ENCODE measurements around the gene PLEKHH1.

The PLEKHH1 gene

DNA sequence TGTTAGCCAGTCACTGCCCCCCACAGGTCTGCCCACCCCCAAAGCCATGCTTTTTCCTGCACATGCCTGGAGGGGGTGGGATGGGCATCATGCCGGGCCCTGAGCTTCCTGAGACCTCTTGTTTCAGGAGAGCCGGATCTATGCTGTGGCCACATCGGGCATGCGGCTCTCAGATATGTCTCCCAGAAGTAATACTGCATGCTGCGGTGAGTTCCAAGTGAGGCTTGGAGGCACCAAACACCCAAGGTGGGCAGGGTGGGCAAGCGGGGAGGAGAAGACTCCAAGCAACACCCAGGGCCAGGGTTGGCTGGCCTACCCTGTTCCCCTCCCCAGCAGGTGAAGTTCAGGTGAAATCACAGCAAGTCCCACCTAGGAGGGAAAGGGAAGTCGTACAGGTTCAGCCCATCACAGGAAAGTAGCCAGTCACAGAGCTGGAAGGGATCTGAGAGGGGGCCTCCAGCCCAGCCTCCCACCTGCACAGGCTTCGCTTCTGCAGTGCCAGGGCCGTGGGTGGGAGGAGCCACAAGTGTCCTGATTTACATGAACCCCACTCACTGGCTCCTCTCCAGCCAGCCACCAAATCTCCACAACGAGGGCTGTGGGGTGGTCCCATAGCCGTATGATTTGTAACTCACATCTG is 36.0 kb downstream of the PLEKHH1 start:
- Histone ChIP-seq H3K9me3 (ENCODE audit: control insufficient read depth in 5 of 5, low read length in 5 of 5) (no peaks in the 10 kb centered on the region), H3K9ac (ENCODE audit: low read length in 5 of 5) (no peak overlapping the region), H3K4me1 (ENCODE audit: control insufficient read depth in 5 of 5, insufficient read depth in 5 of 5, low read length in 5 of 5) (peaks cover 0 to 32% (median 12%) of the 10 kb centered on the region in 5 donors), H3K36me3 (ENCODE audit: control insufficient read depth in 5 of 5, insufficient read depth in 5 of 5, low read length in 5 of 5) (peaks cover 0 to under 1% (median 0%) of the 10 kb centered on the region in 5 donors), H3K27me3 (ENCODE audit: control insufficient read depth in 5 of 5, insufficient read depth in 4 of 5, low read length in 5 of 5) (no peaks in the 10 kb centered on the region), H3K27ac (ENCODE audit: low read depth, low read length) (no peak overlapping the region), H3K4me3 (ENCODE audit: low read depth in 1 of 5, low read length in 5 of 5) (no peak overlapping the region)

DNA sequence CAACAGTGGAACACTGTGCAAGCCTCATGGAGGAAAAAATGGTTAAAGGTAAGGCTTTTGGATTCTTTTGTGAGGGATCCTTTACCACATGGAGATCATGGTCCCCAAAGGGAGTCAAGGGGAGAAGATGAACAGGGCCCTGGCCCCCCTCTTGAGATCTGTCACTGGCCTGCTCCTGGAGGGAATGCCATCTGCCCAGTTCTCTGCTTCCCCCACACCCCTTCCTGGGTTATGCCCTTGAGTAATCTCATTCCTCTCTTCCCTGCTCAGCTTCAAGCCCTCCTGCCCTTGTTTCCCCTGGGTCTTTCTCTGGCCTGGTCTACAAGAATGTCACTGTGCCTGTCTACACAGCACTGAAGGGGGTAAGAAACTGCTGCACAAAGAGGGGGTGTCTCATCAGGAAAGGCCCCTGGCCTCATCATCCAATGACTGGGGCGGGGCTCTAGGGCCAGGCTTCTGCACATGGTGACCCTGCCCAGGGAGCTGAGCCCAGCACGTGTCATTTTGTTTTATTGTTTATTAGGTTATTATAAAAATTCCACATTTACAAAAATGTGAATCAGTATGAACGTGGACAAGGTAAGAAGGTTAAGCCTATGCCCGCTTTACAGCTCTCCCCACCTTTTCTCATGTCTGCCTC is 36.7 kb downstream of the PLEKHH1 start:
- peaks cover 0 to 4% (median 0%) of the 10 kb centered on the region in 5 donors for H3K36me3 ChIP-seq (ENCODE audit: control insufficient read depth in 5 of 5, insufficient read depth in 5 of 5, low read length in 5 of 5)
- no peaks in the 10 kb centered on the region for H3K27me3 ChIP-seq (ENCODE audit: control insufficient read depth in 5 of 5, insufficient read depth in 4 of 5, low read length in 5 of 5)
- no peak overlapping the region for H3K4me3 ChIP-seq (ENCODE audit: low read depth in 1 of 5, low read length in 5 of 5)
- peaks cover 0 to 32% (median 12%) of the 10 kb centered on the region in 5 donors for H3K4me1 ChIP-seq (ENCODE audit: control insufficient read depth in 5 of 5, insufficient read depth in 5 of 5, low read length in 5 of 5)
- no peaks in the 10 kb centered on the region for H3K9me3 ChIP-seq (ENCODE audit: control insufficient read depth in 5 of 5, low read length in 5 of 5)
- H3K9ac ChIP-seq (ENCODE audit: low read length in 5 of 5), result no peak overlapping the region
- H3K27ac ChIP-seq (ENCODE audit: low read depth, low read length), result no peak overlapping the region

DNA sequence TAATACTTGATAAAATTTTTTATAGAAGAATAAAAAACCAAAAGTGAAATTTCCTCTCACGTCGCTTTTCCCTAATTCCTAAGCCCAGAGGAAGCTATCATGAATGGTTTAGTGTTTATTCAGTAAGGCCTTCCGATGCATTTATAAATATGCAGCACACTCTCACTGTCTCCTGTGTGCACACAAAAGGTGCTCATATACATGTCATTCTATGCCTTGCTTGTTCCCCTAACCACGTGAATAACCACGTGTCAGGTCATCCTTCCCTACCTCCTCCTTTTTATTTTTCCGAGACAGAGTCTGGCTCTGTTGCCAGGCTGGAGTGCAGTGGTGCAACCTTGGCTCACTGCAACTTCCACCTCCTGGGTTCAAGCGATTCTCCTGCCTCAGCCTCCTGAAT is 37.4 kb downstream of the PLEKHH1 start:
- no peak overlapping the region for H3K27ac ChIP-seq (ENCODE audit: low read depth, low read length)
- H3K4me3 ChIP-seq (ENCODE audit: low read depth in 1 of 5, low read length in 5 of 5), result no peak overlapping the region

DNA sequence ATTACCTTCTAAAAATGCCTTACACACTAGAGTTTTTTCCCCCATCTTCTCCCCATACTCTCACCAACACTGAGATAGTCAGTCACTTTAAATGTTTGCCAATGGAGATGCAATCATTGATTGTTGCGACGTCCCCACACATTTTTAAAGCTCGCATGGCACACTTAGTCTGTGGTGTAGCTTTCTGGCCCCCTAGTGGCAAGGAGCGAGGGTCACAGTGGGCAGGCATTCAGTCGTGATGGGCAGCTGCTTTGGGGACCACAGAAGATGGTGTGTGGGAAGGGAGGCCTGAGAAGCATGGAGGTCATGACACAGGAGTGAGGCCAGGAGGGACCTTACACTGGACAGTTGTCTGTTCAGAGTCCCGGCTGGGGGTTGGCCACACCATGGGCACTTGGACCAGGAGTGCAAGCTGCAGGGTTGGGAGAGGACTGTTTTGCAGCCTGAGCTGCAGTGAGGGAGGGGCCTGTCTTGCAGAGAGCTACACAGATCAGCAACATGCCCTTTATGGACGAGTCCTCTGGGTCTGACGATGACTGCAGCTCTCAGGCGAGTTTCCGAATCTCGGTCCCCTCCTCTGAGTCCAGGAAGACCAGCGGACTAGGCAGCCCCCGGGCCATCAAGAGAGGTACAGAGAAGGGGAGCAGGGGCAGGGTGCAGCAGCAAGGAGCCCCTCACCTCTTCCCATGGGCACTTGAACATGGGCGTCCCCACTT is 38.3 kb downstream of the PLEKHH1 start:
- Histone ChIP-seq H3K9me3 (ENCODE audit: control insufficient read depth in 5 of 5, low read length in 5 of 5) (no peaks in the 10 kb centered on the region), H3K9ac (ENCODE audit: low read length in 5 of 5) (no peak overlapping the region), H3K27ac (ENCODE audit: low read depth, low read length) (no peak overlapping the region), H3K4me1 (ENCODE audit: control insufficient read depth in 5 of 5, insufficient read depth in 5 of 5, low read length in 5 of 5) (peaks cover 0 to 20% (median 11%) of the 10 kb centered on the region in 5 donors), H3K36me3 (ENCODE audit: control insufficient read depth in 5 of 5, insufficient read depth in 5 of 5, low read length in 5 of 5) (peaks cover 0 to 9% (median 5%) of the 10 kb centered on the region in 5 donors), H3K27me3 (ENCODE audit: control insufficient read depth in 5 of 5, insufficient read depth in 4 of 5, low read length in 5 of 5) (no peaks in the 10 kb centered on the region), H3K4me3 (ENCODE audit: low read depth in 1 of 5, low read length in 5 of 5) (no peak overlapping the region)

More for the DNA sequence above, 37.4 kb downstream of the PLEKHH1 start:
- peaks cover 0 to 4% (median 1%) of the 10 kb centered on the region in 5 donors for H3K36me3 ChIP-seq (ENCODE audit: control insufficient read depth in 5 of 5, insufficient read depth in 5 of 5, low read length in 5 of 5)
- no peaks in the 10 kb centered on the region for H3K27me3 ChIP-seq (ENCODE audit: control insufficient read depth in 5 of 5, insufficient read depth in 4 of 5, low read length in 5 of 5)
- no peaks in the 10 kb centered on the region for H3K9me3 ChIP-seq (ENCODE audit: control insufficient read depth in 5 of 5, low read length in 5 of 5)
- H3K4me1 ChIP-seq (ENCODE audit: control insufficient read depth in 5 of 5, insufficient read depth in 5 of 5, low read length in 5 of 5), result peaks cover 0 to 26% (median 12%) of the 10 kb centered on the region in 5 donors
- no peak overlapping the region for H3K9ac ChIP-seq (ENCODE audit: low read length in 5 of 5)

DNA sequence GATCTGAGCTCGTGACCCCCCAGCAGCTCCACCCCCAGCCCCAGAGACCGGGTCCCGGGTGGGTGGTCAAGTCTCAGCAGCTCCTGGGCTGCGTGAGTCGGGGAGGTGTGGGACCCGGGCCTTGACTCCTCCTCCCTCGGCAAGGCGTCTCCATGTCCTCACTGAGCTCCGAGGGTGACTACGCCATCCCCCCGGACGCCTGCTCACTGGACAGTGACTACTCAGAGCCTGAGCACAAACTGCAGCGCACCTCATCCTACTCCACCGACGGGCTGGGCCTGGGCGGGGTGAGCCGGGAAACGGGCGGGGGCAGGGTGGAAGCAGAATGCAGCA is 38.9 kb downstream of the PLEKHH1 start:
- no peak overlapping the region for H3K9ac ChIP-seq (ENCODE audit: low read length in 5 of 5)
- no peaks in the 10 kb centered on the region for H3K27me3 ChIP-seq (ENCODE audit: control insufficient read depth in 5 of 5, insufficient read depth in 4 of 5, low read length in 5 of 5)
- peaks cover 0 to 9% (median 5%) of the 10 kb centered on the region in 5 donors for H3K36me3 ChIP-seq (ENCODE audit: control insufficient read depth in 5 of 5, insufficient read depth in 5 of 5, low read length in 5 of 5)
- H3K4me1 ChIP-seq (ENCODE audit: control insufficient read depth in 5 of 5, insufficient read depth in 5 of 5, low read length in 5 of 5), result peaks cover 0 to 15% (median 5%) of the 10 kb centered on the region in 5 donors
- no peak overlapping the region for H3K27ac ChIP-seq (ENCODE audit: low read depth, low read length)
- H3K9me3 ChIP-seq (ENCODE audit: control insufficient read depth in 5 of 5, low read length in 5 of 5), result no peaks in the 10 kb centered on the region
- no peak overlapping the region for H3K4me3 ChIP-seq (ENCODE audit: low read depth in 1 of 5, low read length in 5 of 5)

DNA sequence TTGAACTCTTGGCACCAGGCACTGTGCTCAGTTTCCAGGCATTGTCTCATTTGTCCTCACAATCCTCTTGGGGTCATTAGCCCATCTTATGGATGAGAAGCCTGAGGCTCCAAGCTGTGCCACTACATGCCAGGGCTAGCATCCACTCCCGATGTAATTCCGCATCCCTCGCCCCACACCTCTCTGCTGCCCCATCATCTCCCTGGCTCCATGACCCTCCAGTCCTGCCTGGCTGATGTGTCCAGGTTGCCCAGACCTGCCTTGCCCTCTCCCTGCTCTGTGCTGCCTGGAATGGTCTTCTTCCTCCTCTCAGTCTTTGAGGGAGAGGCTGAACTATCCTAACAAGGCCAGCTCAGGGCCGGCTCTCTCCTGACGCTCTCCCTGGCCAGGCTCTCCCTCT is 39.5 kb downstream of the PLEKHH1 start:
- H3K9me3 ChIP-seq (ENCODE audit: control insufficient read depth in 5 of 5, low read length in 5 of 5), result no peaks in the 10 kb centered on the region
- H3K4me3 ChIP-seq (ENCODE audit: low read depth in 1 of 5, low read length in 5 of 5), result no peak overlapping the region
- H3K4me1 ChIP-seq (ENCODE audit: control insufficient read depth in 5 of 5, insufficient read depth in 5 of 5, low read length in 5 of 5), result peaks cover 0 to 8% (median under 1%) of the 10 kb centered on the region in 5 donors
- no peaks in the 10 kb centered on the region for H3K27me3 ChIP-seq (ENCODE audit: control insufficient read depth in 5 of 5, insufficient read depth in 4 of 5, low read length in 5 of 5)
- H3K9ac ChIP-seq (ENCODE audit: low read length in 5 of 5), result no peak overlapping the region
- H3K36me3 ChIP-seq (ENCODE audit: control insufficient read depth in 5 of 5, insufficient read depth in 5 of 5, low read length in 5 of 5), result peaks cover 0 to 9% (median 5%) of the 10 kb centered on the region in 5 donors
- H3K27ac ChIP-seq (ENCODE audit: low read depth, low read length), result no peak overlapping the region

DNA sequence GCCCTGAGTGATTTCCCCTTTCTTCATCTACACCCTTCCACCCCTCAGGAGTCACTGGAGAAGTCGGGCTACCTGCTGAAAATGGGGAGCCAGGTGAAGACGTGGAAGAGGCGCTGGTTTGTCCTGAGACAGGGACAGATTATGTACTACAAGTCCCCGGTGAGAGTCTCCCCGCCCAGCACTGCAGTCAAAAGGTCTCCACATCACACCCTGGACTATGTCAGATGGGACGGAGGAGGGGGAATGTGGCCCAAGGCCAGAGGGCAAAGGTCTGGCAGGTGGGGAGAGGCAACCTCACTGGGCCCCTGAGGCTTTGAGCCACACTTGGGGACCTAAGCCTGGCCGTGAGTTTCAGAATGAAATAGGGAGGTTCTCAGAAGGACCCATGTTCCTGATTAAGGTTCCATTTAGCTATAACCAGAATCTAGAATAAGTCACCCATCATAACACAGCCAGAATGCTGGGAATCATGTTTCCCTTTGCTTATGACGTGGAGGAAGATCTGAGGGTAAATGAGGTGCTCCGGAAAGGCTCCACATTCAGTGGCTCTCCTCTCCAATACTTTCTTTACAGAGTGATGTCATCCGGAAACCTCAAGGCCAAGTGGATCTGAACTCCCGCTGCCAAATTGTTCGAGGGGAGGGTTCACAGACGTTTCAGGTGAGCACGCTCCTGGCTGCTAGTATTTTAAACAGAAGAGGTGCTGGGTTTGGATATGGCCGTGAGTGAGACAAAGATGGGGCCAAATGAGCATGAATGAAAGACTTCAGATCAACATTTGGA is 40.3 kb downstream of the PLEKHH1 start:
- H3K9ac ChIP-seq (ENCODE audit: low read length in 5 of 5), result no peak overlapping the region
- H3K9me3 ChIP-seq (ENCODE audit: control insufficient read depth in 5 of 5, low read length in 5 of 5), result no peaks in the 10 kb centered on the region
- no peak overlapping the region for H3K27ac ChIP-seq (ENCODE audit: low read depth, low read length)
- H3K4me3 ChIP-seq (ENCODE audit: low read depth in 1 of 5, low read length in 5 of 5), result no peak overlapping the region
- H3K36me3 ChIP-seq (ENCODE audit: control insufficient read depth in 5 of 5, insufficient read depth in 5 of 5, low read length in 5 of 5), result peaks cover 0 to 11% (median 9%) of the 10 kb centered on the region in 5 donors
- H3K27me3 ChIP-seq (ENCODE audit: control insufficient read depth in 5 of 5, insufficient read depth in 4 of 5, low read length in 5 of 5), result no peaks in the 10 kb centered on the region
- H3K4me1 ChIP-seq (ENCODE audit: control insufficient read depth in 5 of 5, insufficient read depth in 5 of 5, low read length in 5 of 5), result peaks cover 0 to 3% (median 0%) of the 10 kb centered on the region in 5 donors

DNA sequence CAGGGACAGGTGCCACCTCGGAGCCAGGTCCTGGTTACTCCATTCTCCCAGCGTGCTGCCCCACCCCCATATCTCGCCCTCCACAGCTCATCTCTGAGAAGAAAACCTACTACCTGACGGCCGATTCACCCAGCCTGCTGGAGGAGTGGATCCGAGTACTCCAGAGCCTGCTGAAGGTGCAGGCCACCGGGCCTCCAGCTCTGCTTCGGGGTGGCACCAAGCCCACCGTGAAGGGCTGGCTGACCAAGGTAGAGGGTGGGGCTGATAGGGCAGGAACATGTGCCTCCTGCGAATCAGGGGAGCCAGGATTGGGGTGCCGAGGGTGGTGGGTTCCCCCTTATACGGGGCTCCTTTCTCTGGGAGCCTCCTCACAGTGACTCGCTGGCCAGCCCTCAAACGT is 41.1 kb downstream of the PLEKHH1 start:
- Histone ChIP-seq H3K4me1 (ENCODE audit: control insufficient read depth in 5 of 5, insufficient read depth in 5 of 5, low read length in 5 of 5) (peaks cover 0 to 3% (median 0%) of the 10 kb centered on the region in 5 donors), H3K9me3 (ENCODE audit: control insufficient read depth in 5 of 5, low read length in 5 of 5) (no peaks in the 10 kb centered on the region)

DNA sequence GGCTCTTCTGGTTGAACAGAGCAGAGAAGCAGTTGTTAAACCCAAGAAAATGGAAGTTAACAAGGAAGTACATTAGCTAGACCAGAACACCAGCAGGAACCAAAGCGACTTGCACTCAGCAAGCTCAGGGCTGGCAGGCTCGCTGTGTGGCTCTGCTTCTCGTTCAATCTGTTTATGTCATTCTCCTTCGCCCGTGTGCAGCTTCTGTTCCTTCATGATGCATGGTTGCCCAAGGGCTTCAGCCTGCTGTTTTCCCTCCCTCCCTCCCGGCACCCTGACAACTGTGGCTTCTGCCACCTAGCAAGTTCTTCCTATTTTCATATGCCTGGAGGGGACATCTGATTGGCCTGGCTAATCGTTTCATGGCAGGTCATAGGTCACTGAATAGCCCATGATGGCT is 41.7 kb downstream of the PLEKHH1 start:
- H3K4me1 ChIP-seq (ENCODE audit: control insufficient read depth in 5 of 5, insufficient read depth in 5 of 5, low read length in 5 of 5), result peaks cover 0 to 3% (median 0%) of the 10 kb centered on the region in 5 donors

More for the DNA sequence above, 41.1 kb downstream of the PLEKHH1 start:
- H3K27ac ChIP-seq (ENCODE audit: low read depth, low read length), result no peak overlapping the region
- no peak overlapping the region for H3K4me3 ChIP-seq (ENCODE audit: low read depth in 1 of 5, low read length in 5 of 5)
- H3K27me3 ChIP-seq (ENCODE audit: control insufficient read depth in 5 of 5, insufficient read depth in 4 of 5, low read length in 5 of 5), result no peaks in the 10 kb centered on the region
- no peak overlapping the region for H3K9ac ChIP-seq (ENCODE audit: low read length in 5 of 5)
- H3K36me3 ChIP-seq (ENCODE audit: control insufficient read depth in 5 of 5, insufficient read depth in 5 of 5, low read length in 5 of 5), result peaks cover 0 to 17% (median 14%) of the 10 kb centered on the region in 5 donors

More for the DNA sequence above, 41.7 kb downstream of the PLEKHH1 start:
- Histone ChIP-seq H3K9ac (ENCODE audit: low read length in 5 of 5) (no peak overlapping the region), H3K9me3 (ENCODE audit: control insufficient read depth in 5 of 5, low read length in 5 of 5) (no peaks in the 10 kb centered on the region), H3K27me3 (ENCODE audit: control insufficient read depth in 5 of 5, insufficient read depth in 4 of 5, low read length in 5 of 5) (no peaks in the 10 kb centered on the region), H3K27ac (ENCODE audit: low read depth, low read length) (no peak overlapping the region), H3K4me3 (ENCODE audit: low read depth in 1 of 5, low read length in 5 of 5) (no peak overlapping the region), H3K36me3 (ENCODE audit: control insufficient read depth in 5 of 5, insufficient read depth in 5 of 5, low read length in 5 of 5) (peaks cover 0 to 22% (median 19%) of the 10 kb centered on the region in 5 donors)

All from subcutaneous abdominal adipose tissue (tissue), 5 donors.